Endothelial cell of hepatic sinusoid (primary cell): ENCODE measurements around the gene OR1K1.

Source experiments
- in situ Hi-C: cut with HindIII; loops from 2 replicates; pipeline ENCODE4 v1.10.0; 2017; ENCODE audit warnings: low sequenced_read_pairs

OR1K1 gene

GRCh38 chr9:122848256-122848943 lies 48.5 kb downstream of the OR1K1 start:
- in situ Hi-C loops: no loop called here
